ENCODE data around the gene AADACL2.
"Not testable (repeated sequence)": the region's sequence is repeated elsewhere in the genome, so short reads cannot be mapped to it uniquely, and the experiment has no call there.

The AADACL2 gene

GRCh38 chr3:151777880-151778279, 44.2 kb downstream of the AADACL2 start:
- no peak for TF ChIP-seq CTCF (IDR thresholded peaks at IDR 0.05; ENCODE audit: insufficient read depth, low read length, poor library complexity, severe bottlenecking)
- Histone ChIP-seq H3K36me3 (ENCODE audit: control insufficient read depth, insufficient read depth, low read length) (no peaks in the 10 kb centered on the region), H3K27me3 (replicated peaks; ENCODE audit: control insufficient read depth, insufficient read depth, low read length) (no peaks in the 10 kb centered on the region), H3K4me3 (replicated peaks; ENCODE audit: low read depth, low read length) (no peak overlapping the region)
- DNase-seq (ENCODE audit: extremely low read depth, insufficient read length), result no peak

- H3K36me3 ChIP-seq (ENCODE audit: control insufficient read depth, insufficient read depth, low read length), result no peaks in the 10 kb centered on the region
- no peak for TF ChIP-seq CTCF (IDR thresholded peaks at IDR 0.05; ENCODE audit: insufficient read depth, low read length, poor library complexity, severe bottlenecking)
- H3K27me3 ChIP-seq (replicated peaks; ENCODE audit: control insufficient read depth, insufficient read depth, low read length), result no peaks in the 10 kb centered on the region
- no peak for DNase-seq (ENCODE audit: extremely low read depth, insufficient read length)
- H3K4me3 ChIP-seq (replicated peaks; ENCODE audit: low read depth, low read length), result no peak overlapping the region
These were observed 53.9 kb downstream of the AADACL2 start for GRCh38 chr3:151787626-151788025.

- H3K4me3 ChIP-seq (replicated peaks; ENCODE audit: low read depth, low read length), result no peak overlapping the region
- TF ChIP-seq CTCF (IDR thresholded peaks at IDR 0.05; ENCODE audit: insufficient read depth, low read length, poor library complexity, severe bottlenecking), result no peak
- no peak for DNase-seq (ENCODE audit: extremely low read depth, insufficient read length)
- no peaks in the 10 kb centered on the region for H3K36me3 ChIP-seq (ENCODE audit: control insufficient read depth, insufficient read depth, low read length)
- no peaks in the 10 kb centered on the region for H3K27me3 ChIP-seq (replicated peaks; ENCODE audit: control insufficient read depth, insufficient read depth, low read length)
These were observed 54.7 kb downstream of the AADACL2 start for GRCh38 chr3:151788401-151788800.

GRCh38 chr3:151789853-151790463, 56.2 kb downstream of the AADACL2 start:
- Histone ChIP-seq H3K27me3 (replicated peaks; ENCODE audit: control insufficient read depth, insufficient read depth, low read length) (no peaks in the 10 kb centered on the region), H3K4me3 (replicated peaks; ENCODE audit: low read depth, low read length) (no peak overlapping the region), H3K36me3 (ENCODE audit: control insufficient read depth, insufficient read depth, low read length) (no peaks in the 10 kb centered on the region)
- DNase-seq (ENCODE audit: extremely low read depth, insufficient read length), result no peak
- no peak for TF ChIP-seq CTCF (IDR thresholded peaks at IDR 0.05; ENCODE audit: insufficient read depth, low read length, poor library complexity, severe bottlenecking)

- not testable (repeated sequence) for H3K36me3 ChIP-seq (ENCODE audit: control insufficient read depth, insufficient read depth, low read length); H3K27me3 ChIP-seq (replicated peaks; ENCODE audit: control insufficient read depth, insufficient read depth, low read length); H3K4me3 ChIP-seq (replicated peaks; ENCODE audit: low read depth, low read length); DNase-seq (ENCODE audit: extremely low read depth, insufficient read length)
These were observed 57.0 kb downstream of the AADACL2 start for GRCh38 chr3:151790763-151791162.

GRCh38 chr3:151792411-151792810, 58.7 kb downstream of the AADACL2 start:
- no peak for TF ChIP-seq CTCF (IDR thresholded peaks at IDR 0.05; ENCODE audit: insufficient read depth, low read length, poor library complexity, severe bottlenecking)
- no peak overlapping the region for H3K4me3 ChIP-seq (replicated peaks; ENCODE audit: low read depth, low read length)

More at GRCh38 chr3:151792411-151792810, 58.7 kb downstream of the AADACL2 start:
- Histone ChIP-seq H3K27me3 (replicated peaks; ENCODE audit: control insufficient read depth, insufficient read depth, low read length) (no peaks in the 10 kb centered on the region), H3K36me3 (ENCODE audit: control insufficient read depth, insufficient read depth, low read length) (no peaks in the 10 kb centered on the region)
- DNase-seq (ENCODE audit: extremely low read depth, insufficient read length), result no peak
